ENCODE results near the gene HS1BP3. TPM values are rescaled to one million over a fixed set of nuclear protein-coding genes. Genes with fewer than 3 reads are reported as not detected.

HS1BP3 gene
- total RNA-seq, 1 donor = 25.9 TPM

- no peak overlapping the region for H3K4me3 ChIP-seq (ENCODE audit: low read depth, low read length)
- no peak for DNase-seq (ENCODE audit: low read depth)
- no peak for TF ChIP-seq CTCF (IDR thresholded peaks at IDR 0.05; ENCODE audit: insufficient read depth, low read depth, low read length)
Observed at GRCh38 chr2:20578266-20578894, 72.5 kb downstream of the HS1BP3 start.

DNA sequence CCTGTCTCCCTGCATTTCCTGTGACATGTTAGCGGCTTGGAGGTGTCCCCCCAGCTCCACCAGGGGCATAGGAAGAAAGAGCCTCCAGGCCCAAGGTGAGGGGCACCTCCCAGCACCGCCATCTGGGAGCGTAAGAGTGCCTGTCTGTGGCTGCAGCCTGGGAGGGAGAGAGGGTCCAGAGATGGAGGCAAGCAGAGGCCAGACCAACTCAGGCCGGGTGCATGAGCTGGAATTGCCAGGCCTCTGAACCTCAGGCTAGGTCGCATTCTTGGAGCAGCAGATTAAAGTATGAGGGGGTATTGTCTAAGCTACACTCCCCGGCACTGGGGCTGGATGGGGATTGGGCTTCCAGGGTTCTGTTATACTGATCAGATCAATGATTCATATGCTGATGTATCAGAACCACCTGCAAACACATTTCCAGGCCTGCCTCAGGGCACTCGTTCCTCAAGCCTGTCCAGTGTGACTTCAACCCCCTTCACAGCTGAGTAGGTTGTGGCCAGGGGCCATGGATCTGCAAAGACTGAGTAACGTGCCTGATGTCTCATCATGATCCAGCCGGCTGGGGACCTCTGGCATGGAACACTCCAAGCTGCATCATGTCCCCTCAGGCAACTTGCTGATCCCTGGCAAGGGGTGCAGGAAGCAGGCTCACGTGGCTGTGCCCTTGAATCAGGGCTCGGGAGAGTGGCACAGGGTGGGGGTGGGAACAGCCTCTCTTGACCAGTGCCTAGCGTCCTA is 73.2 kb downstream of the HS1BP3 start:
- DNase-seq (ENCODE audit: low read depth) = peak; percentile 52
- TF ChIP-seq CTCF (IDR thresholded peaks at IDR 0.05; ENCODE audit: insufficient read depth, low read depth, low read length) = no peak
- H3K4me3 ChIP-seq (ENCODE audit: low read depth, low read length) = no peak overlapping the region

GRCh38 chr2:20576598-20577115 is 74.2 kb downstream of the HS1BP3 start:
- DNase-seq (ENCODE audit: low read depth) = peak; percentile 76
- no peak overlapping the region for H3K4me3 ChIP-seq (ENCODE audit: low read depth, low read length)
- TF ChIP-seq CTCF (IDR thresholded peaks at IDR 0.05; ENCODE audit: insufficient read depth, low read depth, low read length) = no peak

GRCh38 chr2:20575935-20576597 is 74.8 kb downstream of the HS1BP3 start:
- DNase-seq (ENCODE audit: low read depth) = no peak
- TF ChIP-seq CTCF (IDR thresholded peaks at IDR 0.05; ENCODE audit: insufficient read depth, low read depth, low read length) = no peak
- no peak overlapping the region for H3K4me3 ChIP-seq (ENCODE audit: low read depth, low read length)

DNA sequence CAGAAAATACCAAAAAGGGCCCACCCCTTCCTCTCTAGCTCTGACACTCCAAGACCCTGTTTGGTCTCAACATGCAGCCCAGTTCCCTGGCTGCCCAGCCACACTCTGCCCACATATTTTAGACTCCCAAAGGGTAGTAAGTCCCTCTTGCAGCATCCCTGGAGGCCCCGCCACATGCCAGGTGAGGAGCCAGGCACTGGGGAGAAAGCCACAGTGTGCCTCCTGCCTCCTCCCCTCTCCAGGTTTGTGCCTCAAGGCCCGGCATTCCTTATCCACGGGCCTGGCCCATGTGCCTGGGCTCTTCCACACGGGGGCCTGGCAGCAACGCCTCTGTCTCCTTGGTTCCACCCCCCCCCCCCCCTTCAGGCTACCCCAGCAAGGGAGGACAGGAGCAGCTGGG is 75.5 kb downstream of the HS1BP3 start:
- DNase-seq (ENCODE audit: low read depth) = no peak
- no peak for TF ChIP-seq CTCF (IDR thresholded peaks at IDR 0.05; ENCODE audit: insufficient read depth, low read depth, low read length)
- no peak overlapping the region for H3K4me3 ChIP-seq (ENCODE audit: low read depth, low read length)

- no peak overlapping the region for H3K4me3 ChIP-seq (ENCODE audit: low read depth, low read length)
- no peak for TF ChIP-seq CTCF (IDR thresholded peaks at IDR 0.05; ENCODE audit: insufficient read depth, low read depth, low read length)
- DNase-seq (ENCODE audit: low read depth) = no peak
Observed at GRCh38 chr2:20574930-20575329, 76.0 kb downstream of the HS1BP3 start.
